CD4-positive, alpha-beta T cell treated with Interleukin-4 for 1 hour (primary cell): ENCODE measurements around the gene NEK11.
A peak's percentile ranks its signal among the peaks of the same experiment; 100 is the strongest.

Experiments used
- DNase-seq, 2 donors: peaks; one replicate each; pipeline ENCODE4 v3.0.0-alpha.2; 2020 to 2022

The NEK11 gene

DNA sequence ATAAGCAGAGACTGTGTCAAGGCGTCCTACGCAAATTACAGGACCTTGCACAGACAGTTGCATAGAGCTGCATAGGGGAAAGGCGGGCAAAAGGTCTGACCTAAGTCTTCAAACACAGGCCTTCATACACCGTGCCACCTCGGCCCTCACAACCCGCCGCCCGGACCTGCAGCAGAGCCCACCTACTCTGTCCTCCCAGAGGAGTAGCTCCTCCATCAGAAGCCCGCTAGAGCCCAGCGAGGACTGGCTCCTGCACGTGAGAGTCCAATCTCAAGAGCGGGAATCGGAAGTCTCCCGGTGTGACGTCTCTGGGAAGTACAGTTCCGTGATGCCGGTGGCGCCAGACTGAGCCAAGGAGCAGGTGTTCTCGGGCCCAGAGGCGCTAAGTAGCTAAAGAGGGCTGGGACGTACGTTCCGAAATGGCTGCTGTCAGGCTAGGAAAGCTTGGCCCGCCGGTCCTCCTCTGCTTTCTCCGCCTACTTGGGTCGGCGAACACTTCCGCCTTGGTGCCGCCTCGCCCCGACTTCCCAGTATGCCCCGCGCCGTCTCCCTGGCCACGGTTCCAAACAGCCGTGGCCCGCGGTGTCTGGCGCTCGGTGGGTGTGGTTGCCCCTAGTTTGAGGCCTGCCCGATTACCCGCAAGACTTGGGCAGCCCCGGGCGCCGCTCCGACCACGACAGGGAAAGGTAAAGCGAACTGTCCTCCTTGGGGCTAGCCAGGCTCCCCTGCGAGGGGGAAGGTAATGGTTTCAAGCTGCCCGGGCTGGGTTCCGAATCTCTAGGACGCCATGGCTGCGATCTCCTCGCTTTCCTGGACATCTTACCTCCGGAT is at the start of gene NEK11, which contains the start of gene ASTE1:
Gene NEK11, plus strand, starts transcription at position 557 of the 831 bp plus-strand sequence. CDS start 2,832 bp downstream, outside the sequence.
Gene ASTE1, minus strand, starts transcription at position 505 of the 831 bp plus-strand sequence. CDS start 1,519 bp downstream, outside the sequence.
- peak; percentile 93 to 94 for DNase-seq

GRCh38 chr3:130979117-130979516 is 47.6 kb upstream of the NEK11 start:
- no peak for DNase-seq

DNA sequence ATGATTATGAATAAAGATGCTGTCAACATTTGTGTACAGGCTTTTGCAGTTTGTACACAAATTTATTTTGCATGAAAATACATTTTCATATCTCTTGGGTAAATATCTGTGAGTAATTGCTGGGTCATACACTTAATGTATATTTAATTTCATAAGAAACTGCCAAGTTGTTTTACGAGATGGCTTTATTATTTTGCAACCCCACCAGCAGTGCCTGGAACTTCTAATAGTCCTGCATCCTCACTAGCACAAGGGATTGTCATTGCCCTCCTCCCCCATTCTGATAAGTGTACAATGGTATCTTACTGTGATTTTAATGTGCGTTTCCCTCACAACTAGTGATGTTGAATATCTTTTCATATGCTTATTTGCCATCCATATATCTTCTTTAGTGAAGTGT is 45.2 kb upstream of the NEK11 start:
- no peak for DNase-seq

DNA sequence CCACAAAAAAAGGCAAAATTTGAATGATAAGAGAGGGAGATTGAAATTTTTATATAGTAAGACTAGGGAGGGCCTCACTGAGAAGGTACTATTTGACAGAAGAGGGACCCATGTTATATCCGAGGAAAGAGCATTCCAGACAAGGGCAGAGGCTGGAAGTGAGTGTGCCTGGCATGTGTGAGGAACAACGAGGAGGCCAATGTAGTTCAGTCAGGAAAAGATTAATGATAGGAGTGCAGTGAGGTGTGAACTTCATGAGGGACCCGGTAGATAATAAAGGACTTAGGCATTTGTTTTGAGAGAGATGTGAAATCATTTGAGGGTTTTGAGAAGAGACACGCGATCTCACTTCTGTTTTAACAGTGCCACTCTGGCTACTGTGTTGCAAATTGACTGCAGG is 36.4 kb upstream of the NEK11 start:
- no peak for DNase-seq

DNA sequence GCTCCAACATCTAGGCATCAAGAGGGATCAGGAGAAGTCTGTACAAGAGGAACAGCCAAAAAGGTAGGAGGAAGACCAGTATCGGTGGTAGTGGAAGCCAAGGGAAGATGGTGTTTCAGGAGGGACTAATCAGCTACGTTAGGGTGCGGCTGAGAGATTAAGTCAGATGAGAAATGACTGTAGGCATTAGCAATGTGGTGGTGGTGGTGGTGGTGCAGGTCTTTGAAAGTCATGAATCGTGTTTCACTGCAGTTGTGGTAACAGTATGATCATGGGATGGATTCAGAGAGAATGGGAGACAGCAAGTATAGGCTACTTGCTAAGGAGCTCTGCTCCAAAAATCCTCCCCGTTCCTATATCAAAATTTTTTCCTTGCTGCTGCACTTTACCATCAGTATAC is 35.6 kb upstream of the NEK11 start:
- DNase-seq = no peak

DNA sequence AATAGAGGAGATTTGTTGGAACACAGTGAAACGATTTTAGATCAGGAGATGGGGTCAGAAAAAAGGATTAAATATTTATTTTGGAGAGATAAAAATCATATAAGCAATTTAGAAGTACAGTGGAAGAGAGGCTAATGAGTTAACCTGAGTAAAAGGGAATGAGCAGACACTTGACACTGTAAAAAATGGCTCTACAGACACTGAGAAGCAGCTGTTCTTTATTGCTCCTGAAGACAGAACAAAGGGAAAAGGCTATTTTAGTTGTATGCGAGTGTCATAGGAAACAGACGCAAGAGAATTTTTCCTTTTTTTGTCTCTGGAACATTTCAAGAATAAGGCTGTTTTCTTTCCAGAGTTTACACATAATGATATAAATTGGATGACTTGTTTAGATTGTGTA is 34.3 kb upstream of the NEK11 start:
- no peak for DNase-seq

GRCh38 chr3:130997289-130997688 is 29.4 kb upstream of the NEK11 start:
- DNase-seq = no peak

DNA sequence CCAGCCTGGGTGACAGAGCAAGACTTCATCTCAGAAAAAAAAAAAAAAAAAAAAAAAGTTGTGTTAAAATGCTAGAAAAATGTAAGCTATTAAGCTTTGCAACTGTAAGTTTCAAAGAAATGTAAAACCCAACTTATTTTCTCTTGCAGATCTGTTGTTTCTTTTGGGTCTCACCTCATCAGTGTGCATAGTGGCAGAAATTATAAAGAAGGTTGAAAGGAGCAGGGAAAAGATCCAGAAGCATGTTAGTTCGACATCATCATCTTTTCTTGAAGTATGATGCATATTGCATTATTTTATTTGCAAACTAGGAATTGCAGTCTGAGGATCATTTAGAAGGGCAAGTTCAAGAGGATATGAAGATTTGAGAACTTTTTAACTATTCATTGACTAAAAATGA is 25.6 kb upstream of the NEK11 start:
- no peak for DNase-seq

DNA sequence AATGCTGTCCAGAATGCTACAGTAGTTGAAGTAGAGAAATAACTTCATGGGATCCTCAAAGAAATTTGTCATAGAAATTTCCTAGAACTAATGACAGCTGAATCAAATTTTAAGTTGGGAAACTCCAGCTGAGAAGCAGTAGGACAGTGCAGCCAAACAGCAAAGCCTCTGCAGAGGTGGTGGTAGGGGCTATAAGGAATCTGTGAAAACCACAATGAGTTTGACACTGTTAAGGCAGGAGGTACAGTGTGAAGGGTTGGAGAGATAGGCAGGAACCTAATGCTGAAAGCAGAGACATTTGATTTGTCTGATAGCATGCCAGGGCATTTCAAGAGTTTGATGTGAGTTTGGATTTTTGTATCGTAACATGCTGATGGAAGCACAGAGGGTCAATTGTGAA is 22.1 kb upstream of the NEK11 start:
- no peak for DNase-seq

- DNase-seq = no peak
Observed at GRCh38 chr3:131007256-131007655, 19.4 kb upstream of the NEK11 start.

DNA sequence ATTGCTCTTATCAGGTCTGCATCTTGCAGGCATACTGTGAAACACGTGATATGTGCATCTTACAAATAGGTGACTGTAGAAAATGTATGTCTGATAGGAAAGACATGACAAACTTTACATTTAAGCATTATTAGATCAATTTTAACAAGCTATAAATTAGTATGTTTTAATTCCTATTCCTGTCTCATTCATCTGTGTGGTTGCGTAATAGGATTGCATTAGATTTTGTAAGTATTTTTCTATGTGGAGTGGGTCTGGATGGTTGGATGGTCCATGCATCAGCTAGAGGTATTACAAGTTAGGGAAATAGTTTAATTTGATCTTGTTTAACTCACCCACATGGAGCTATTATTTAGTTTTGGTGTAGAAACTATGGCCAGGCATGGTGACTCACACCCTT is 18.9 kb upstream of the NEK11 start:
- DNase-seq = no peak

- DNase-seq = no peak
Observed at GRCh38 chr3:131008326-131008725, 18.4 kb upstream of the NEK11 start.

DNA sequence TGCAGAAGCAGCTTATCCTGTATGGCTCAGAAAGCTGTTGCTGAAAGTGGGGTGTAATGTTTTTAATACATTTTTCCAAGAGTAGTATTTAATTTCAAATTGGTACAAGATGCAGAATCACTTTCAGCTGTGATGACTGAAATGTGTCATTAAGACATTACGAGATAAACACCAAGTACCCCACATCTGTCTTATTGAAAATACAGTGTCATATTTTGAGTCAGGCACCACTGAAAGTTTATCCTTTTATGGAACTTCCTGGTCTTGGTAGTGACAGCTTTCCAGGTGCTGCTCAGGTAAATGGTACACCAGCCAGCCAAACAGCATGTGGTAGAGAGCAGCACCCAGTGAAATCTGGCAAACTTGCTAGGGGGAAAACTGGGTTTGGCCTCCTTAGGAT is 17.0 kb upstream of the NEK11 start:
- DNase-seq = no peak

DNA sequence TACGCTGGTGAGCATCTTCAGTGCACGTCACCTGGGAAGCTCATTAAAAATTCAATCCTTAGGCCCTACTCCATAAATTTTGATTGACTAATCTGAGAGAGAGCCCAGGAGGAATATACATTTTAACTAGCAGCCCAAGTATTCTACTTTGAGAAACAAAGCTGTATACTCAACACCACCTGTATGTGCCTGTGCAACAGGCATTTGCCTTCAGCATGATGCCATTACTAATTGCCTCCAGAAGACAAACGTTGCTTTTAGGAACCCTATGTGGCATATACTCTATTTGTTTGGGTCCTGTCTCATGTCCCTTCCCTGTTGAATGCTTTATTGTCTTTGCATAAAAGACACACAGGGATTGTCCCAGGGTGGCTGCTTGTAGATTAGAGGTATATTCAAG is 7.7 kb upstream of the NEK11 start:
- DNase-seq = no peak

- no peak for DNase-seq
Observed at GRCh38 chr3:131020122-131020693, 6.5 kb upstream of the NEK11 start.

GRCh38 chr3:131025539-131025938 is 1.1 kb upstream of the NEK11 start:
- no peak for DNase-seq

- no peak for DNase-seq
Observed at GRCh38 chr3:131028844-131029243, 2.2 kb downstream of the NEK11 start.

DNA sequence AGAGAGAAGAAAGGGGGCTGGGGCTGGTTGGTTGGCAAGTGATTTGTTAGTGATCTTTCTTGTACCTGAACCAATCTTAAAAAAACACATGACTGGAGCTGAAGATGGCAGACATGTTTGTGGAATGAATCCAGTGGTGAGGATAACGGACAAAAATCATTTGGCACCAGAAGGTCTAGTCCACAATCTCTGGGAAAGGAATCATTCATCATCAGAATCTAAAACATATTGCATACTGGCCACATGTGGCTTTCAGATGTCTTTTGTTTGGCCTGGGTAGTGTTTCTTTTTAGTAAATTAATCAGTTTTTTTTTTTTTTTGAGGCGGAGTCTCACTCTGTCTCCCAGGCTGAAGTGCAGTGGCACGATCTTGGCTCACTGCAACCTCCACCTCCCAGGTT is 5.0 kb downstream of the NEK11 start:
- DNase-seq = no peak

DNA sequence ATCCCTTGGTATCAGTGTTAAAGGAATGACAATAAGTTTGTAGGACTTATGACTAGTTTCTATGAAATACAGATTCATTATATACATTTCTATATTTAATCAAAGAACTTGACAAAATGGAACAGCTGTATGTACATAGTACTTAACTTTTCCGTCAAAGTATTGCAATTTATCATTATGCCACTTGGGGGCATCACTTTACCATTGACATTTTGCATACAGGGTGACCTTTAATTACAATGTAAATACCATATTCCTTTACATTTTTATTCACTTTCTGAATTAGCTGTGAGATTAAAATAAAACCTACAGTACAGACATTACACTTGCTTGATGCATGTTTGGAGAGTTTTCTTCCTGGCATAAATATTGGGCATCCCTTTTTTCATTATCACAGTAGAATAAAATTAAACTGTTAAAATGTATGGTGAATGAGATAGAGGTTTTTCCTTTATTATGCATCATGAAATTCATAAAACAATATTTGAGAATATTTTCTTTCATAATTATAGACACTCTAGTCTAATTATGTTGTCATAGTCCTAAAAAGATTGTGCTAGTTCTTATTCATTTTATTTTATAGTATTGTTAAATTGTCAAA is 6.9 kb downstream of the NEK11 start:
- DNase-seq = peak in 1 of 2 donors; percentile 75

DNA sequence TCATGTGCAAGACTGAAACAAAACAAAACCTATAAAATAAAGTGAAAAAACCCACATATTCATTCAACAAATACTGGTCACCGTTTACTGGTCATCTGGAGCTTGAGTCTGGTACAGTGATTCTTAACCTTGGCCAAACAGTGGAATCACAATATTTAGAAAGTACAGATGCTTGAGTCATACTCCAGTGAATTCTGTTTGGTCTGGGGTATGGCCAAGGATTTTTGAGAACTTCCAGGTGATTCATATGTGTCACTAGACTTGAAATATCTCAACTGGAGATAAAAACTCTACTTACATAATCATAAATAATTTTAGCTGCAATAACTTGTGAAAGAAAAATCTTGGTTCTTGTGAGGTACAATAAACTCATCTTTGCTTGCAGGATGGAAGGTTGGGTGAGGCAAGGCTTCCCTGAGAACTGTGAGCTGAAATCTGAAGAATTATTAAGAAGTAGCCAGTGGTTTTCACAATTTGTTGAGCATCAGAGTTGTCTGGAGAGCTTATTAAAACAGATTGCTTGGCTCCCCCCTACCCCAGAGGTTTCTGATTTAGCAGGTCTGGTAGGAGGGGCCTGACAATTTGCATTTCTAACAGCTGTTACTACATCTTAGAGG is 9.6 kb downstream of the NEK11 start:
- DNase-seq = no peak

DNA sequence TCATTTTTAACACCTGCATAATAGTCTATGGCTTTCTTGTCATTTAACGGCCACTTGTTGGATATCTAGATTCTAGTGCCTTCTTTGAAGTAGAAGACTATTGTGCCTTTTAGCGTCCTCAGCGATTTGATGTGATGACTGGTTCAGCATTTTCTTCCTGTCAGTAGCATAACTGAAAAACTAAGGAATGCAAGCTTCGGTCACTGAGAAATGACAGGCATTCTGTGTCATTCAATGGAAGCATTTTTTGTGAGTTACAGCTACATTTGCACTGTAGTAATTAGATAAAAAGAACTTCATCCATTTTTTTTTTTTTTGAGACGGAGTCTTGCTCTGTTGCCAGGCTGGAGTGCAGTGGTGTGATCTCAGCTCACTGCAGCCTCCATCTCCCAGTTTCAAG is 10.3 kb downstream of the NEK11 start:
- no peak for DNase-seq

DNA sequence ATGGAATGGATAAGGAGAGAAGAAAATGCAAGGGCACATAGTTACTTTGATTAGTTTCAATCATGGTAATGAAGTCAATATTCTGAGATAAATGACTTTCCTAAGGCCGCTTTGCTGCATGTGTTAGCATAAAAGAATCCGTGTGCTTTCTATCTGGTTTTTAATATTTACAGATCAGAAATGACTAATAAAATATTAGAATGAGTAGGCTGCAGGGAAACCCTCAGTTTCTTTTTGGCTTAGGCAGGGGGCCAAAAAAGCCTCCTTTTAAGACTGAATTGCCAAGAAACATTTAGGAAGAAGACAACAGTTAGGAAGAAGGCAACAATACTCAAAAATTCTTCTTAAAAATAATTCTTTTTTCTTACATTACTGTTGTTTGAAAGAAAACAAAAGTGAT is 11.6 kb downstream of the NEK11 start:
- no peak for DNase-seq

- DNase-seq = peak; percentile 42 to 65
Observed at GRCh38 chr3:131042271-131042985, 15.8 kb downstream of the NEK11 start.
